HepG2 (cell line): Measurements from ENCODE around the gene MEX3A. TPM values are rescaled to one million over a fixed set of nuclear protein-coding genes. Genes with fewer than 3 reads are reported as not detected.

Experiments used
- CBX1 ChIP-seq: IDR thresholded peaks from one replicate; pipeline ENCODE4 v1.6.1; 2016; ENCODE audit warnings: antibody characterized with exemption, low read depth
- EEA1 ChIP-seq: sonication (generic); formaldehyde crosslinking; IDR thresholded peaks from 2 replicates; pipeline ENCODE4 v1.5.1; 2020; ENCODE audit warnings: mild to moderate bottlenecking, missing genetic modification reagents, borderline replicate concordance
- EP300 ChIP-seq, 3 experiments: sonication (generic) in 1 of 3; formaldehyde crosslinking in 1 of 3; IDR thresholded peaks; 2 replicates each; pipeline versions ENCODE4 v1.5.1 to v1.6.1; 2011 to 2020; ENCODE audit warnings: low read depth in 2 of 3, low read length in 2 of 3, borderline replicate concordance in 1 of 3, improper control_type of control experiment in 1 of 3, mild to moderate bottlenecking in 1 of 3, missing genetic modification reagents in 1 of 3, moderate library complexity in 1 of 3
- ETV5 ChIP-seq: IDR thresholded peaks from 2 replicates; pipeline ENCODE4 v1.6.1; 2018; ENCODE audit warnings: missing biosample characterization, missing genetic modification reagents, inconsistent platforms, borderline replicate concordance
- GATAD1 ChIP-seq: IDR thresholded peaks from 2 replicates; pipeline ENCODE4 v1.6.1; 2016; ENCODE audit warnings: missing genetic modification reagents, missing compliant biosample characterization
- PHF5A ChIP-seq: IDR thresholded peaks from one replicate; pipeline ENCODE4 v1.6.1; 2018; ENCODE audit warnings: low read depth, missing genetic modification reagents; ENCODE audit not compliant: unreplicated experiment
- POGZ ChIP-seq: sonication (generic); formaldehyde crosslinking; IDR thresholded peaks from 2 replicates; pipeline ENCODE4 v1.4.0; 2020; ENCODE audit warnings: mild to moderate bottlenecking, missing genetic modification reagents
- RAD51 ChIP-seq: fragments of 450-650 bp; IDR thresholded peaks from 2 replicates; pipeline ENCODE4 v1.6.1; 2016; ENCODE audit warnings: borderline replicate concordance
- RFX1 ChIP-seq: fragments of 450-650 bp; IDR thresholded peaks from 2 replicates; pipeline ENCODE4 v1.6.1; 2017
- RFX3 ChIP-seq: IDR thresholded peaks from 2 replicates; pipeline ENCODE4 v1.6.1; 2016; ENCODE audit warnings: missing biosample characterization, missing genetic modification reagents
- SAP130 ChIP-seq: IDR thresholded peaks from 2 replicates; pipeline ENCODE4 v1.6.1; 2016; ENCODE audit warnings: low read depth
- SUZ12 ChIP-seq: fragments of 150-350 bp; IDR thresholded peaks from 2 replicates; pipeline ENCODE4 v1.6.1; 2014; ENCODE audit warnings: low read depth, low read length
- TEAD3 ChIP-seq: optimal IDR thresholded peaks from 2 replicates; pipeline ENCODE3; 2016; ENCODE audit warnings: borderline replicate concordance
- ZNF564 ChIP-seq: sonication (generic); formaldehyde crosslinking; IDR thresholded peaks from 2 replicates; pipeline ENCODE4 v1.8.1; 2023; ENCODE audit warnings: mild to moderate bottlenecking, missing genetic modification reagents
- polyA plus RNA-seq, 8 experiments: library from polyadenylated mRNA; depleted of rRNA in 3 of 8; stranded (reverse) in 7 of 8; unstranded in 1 of 8; fragments of >200 nt; fragmentation: Illumina TruSeq in 4 of 8; extraction: Trizol in 4 of 8; gene quantifications; 2 replicates each; pipeline versions ENCODE4 v1.2.1 to v1.2.3, GENCODE V29; 2011 to 2016; ENCODE audit warnings: low read depth in 4 of 8, missing spikeins in 1 of 8, mixed read lengths in 1 of 8; ENCODE audit not compliant: insufficient read depth in 1 of 8
- total RNA-seq, 5 experiments: library from RNA; depleted of rRNA; stranded (reverse); fragments of >200 nt; fragmentation: Illumina TruSeq; extraction: Trizol; gene quantifications; 2 replicates each; pipeline ENCODE4 v1.2.3, GENCODE V29; 2016; ENCODE audit warnings: low read depth in 1 of 5
- TF ChIP-seq, protein P1 (sequence below): sonication (generic); formaldehyde crosslinking; IDR thresholded peaks from 2 replicates; pipeline ENCODE4 v1.4.0; 2020; ENCODE audit warnings: missing genetic modification reagents
- TF ChIP-seq, protein P2 (sequence below): IDR thresholded peaks from 2 replicates; pipeline ENCODE4 v1.6.1; 2016; ENCODE audit warnings: low read depth, control low read depth
- TF ChIP-seq, protein P3 (sequence below): sonication (generic); formaldehyde crosslinking; IDR thresholded peaks from 2 replicates; pipeline ENCODE4 v1.8.0; 2022; ENCODE audit warnings: low read depth, missing genetic modification reagents
- TF ChIP-seq, protein P4 (sequence below): sonication (generic); formaldehyde crosslinking; IDR thresholded peaks from 2 replicates; pipeline ENCODE4 v1.5.0; 2020; ENCODE audit warnings: mild to moderate bottlenecking, missing genetic modification reagents
- TF ChIP-seq, protein P5 (sequence below): sonication (generic); formaldehyde crosslinking; IDR thresholded peaks from 2 replicates; pipeline ENCODE4 v1.9.0; 2022; ENCODE audit warnings: low read depth, missing genetic modification reagents

Gene MEX3A
- total and polyA plus RNA-seq, 2 of the 13 experiments (the other 11 are each of a cell fraction or from before 2014, with no cell fraction given): 7.6 to 9.1 TPM

DNA sequence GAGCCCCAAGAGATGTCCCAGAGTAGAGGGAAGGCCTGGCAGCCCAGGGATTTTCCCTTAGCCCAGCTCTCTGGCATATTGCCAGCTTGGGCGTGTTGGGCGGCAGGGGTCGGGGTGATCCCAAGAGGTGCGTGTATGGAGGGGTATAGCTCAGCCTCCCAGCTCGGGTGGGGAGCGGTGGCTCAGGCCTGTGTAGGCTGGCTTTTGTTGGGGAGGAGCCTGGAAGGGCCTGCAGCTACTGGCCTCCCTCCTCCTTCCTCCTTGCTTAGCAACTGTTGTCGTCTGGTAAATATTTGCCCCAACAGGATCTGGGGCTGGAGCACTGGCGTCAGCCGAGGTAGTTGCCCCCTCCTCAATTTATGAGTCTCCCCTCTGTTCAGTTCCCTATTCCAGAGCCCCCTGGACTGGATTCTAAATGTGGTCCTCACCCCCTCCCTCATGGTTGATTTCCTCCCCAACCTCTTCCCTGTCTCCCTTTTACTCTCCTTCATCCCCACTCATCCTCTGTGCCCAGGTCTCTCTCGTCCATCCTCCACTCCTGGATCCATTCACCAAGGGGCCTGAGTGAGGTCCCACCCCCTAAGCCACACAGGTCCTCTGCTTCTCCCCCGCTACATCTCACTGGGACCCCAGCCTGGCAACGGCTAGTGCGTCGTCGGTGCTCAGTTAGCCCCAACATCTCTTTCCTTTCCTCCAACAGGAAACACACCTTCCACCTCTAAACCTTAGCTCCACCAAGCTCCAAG is 22.0 kb upstream of the MEX3A start (continued):
- no peak for TF ChIP-seq EP300 (IDR thresholded peaks at IDR 0.05; ENCODE audit: low read depth in 2 of 2, low read length in 2 of 2)
- TF ChIP-seq EP300 (CRISPR knock-in tag; IDR thresholded peaks at IDR 0.05; ENCODE audit: borderline replicate concordance): no peak
- peak; percentile 11 for TF ChIP-seq TEAD3 (CRISPR knock-in tag)
- no peak for TF ChIP-seq POGZ
- TF ChIP-seq, protein P1, sequence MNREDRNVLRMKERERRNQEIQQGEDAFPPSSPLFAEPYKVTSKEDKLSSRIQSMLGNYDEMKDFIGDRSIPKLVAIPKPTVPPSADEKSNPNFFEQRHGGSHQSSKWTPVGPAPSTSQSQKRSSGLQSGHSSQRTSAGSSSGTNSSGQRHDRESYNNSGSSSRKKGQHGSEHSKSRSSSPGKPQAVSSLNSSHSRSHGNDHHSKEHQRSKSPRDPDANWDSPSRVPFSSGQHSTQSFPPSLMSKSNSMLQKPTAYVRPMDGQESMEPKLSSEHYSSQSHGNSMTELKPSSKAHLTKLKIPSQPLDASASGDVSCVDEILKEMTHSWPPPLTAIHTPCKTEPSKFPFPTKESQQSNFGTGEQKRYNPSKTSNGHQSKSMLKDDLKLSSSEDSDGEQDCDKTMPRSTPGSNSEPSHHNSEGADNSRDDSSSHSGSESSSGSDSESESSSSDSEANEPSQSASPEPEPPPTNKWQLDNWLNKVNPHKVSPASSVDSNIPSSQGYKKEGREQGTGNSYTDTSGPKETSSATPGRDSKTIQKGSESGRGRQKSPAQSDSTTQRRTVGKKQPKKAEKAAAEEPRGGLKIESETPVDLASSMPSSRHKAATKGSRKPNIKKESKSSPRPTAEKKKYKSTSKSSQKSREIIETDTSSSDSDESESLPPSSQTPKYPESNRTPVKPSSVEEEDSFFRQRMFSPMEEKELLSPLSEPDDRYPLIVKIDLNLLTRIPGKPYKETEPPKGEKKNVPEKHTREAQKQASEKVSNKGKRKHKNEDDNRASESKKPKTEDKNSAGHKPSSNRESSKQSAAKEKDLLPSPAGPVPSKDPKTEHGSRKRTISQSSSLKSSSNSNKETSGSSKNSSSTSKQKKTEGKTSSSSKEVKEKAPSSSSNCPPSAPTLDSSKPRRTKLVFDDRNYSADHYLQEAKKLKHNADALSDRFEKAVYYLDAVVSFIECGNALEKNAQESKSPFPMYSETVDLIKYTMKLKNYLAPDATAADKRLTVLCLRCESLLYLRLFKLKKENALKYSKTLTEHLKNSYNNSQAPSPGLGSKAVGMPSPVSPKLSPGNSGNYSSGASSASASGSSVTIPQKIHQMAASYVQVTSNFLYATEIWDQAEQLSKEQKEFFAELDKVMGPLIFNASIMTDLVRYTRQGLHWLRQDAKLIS (CRISPR knock-in tag): no peak
- peak; percentile 59 for TF ChIP-seq RFX1
- TF ChIP-seq SUZ12: no peak
- TF ChIP-seq CBX1: no peak
- no peak for TF ChIP-seq PHF5A (CRISPR knock-in tag)
- peak; percentile 22; the same call in 1 of the 2 replicates for TF ChIP-seq RFX3 (CRISPR knock-in tag)
- no peak for TF ChIP-seq EEA1 (CRISPR knock-in tag)
- TF ChIP-seq, protein P2, sequence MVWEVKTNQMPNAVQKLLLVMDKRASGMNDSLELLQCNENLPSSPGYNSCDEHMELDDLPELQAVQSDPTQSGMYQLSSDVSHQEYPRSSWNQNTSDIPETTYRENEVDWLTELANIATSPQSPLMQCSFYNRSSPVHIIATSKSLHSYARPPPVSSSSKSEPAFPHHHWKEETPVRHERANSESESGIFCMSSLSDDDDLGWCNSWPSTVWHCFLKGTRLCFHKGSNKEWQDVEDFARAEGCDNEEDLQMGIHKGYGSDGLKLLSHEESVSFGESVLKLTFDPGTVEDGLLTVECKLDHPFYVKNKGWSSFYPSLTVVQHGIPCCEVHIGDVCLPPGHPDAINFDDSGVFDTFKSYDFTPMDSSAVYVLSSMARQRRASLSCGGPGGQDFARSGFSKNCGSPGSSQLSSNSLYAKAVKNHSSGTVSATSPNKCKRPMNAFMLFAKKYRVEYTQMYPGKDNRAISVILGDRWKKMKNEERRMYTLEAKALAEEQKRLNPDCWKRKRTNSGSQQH (CRISPR knock-in tag): no peak
- TF ChIP-seq RAD51: no peak
- TF ChIP-seq SAP130 (CRISPR knock-in tag): 0 out of 2 replicates have a peak, but pooled peaks have one; percentile 12
- TF ChIP-seq ETV5: peak; percentile 5; the same call in 1 of the 2 replicates
- TF ChIP-seq, protein P3, sequence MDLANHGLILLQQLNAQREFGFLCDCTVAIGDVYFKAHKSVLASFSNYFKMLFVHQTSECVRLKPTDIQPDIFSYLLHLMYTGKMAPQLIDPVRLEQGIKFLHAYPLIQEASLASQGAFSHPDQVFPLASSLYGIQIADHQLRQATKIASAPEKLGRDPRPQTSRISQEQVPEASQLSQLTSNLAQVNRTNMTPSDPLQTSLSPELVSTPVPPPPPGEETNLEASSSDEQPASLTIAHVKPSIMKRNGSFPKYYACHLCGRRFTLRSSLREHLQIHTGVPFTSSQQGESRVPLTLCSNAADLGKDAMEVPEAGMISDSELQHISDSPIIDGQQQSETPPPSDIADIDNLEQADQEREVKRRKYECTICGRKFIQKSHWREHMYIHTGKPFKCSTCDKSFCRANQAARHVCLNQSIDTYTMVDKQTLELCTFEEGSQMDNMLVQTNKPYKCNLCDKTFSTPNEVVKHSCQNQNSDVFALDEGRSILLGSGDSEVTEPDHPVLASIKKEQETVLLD (CRISPR knock-in tag): 0 out of 2 replicates have a peak, but pooled peaks have one; percentile 7
- no peak for TF ChIP-seq GATAD1 (CRISPR knock-in tag)
- TF ChIP-seq, protein P4, sequence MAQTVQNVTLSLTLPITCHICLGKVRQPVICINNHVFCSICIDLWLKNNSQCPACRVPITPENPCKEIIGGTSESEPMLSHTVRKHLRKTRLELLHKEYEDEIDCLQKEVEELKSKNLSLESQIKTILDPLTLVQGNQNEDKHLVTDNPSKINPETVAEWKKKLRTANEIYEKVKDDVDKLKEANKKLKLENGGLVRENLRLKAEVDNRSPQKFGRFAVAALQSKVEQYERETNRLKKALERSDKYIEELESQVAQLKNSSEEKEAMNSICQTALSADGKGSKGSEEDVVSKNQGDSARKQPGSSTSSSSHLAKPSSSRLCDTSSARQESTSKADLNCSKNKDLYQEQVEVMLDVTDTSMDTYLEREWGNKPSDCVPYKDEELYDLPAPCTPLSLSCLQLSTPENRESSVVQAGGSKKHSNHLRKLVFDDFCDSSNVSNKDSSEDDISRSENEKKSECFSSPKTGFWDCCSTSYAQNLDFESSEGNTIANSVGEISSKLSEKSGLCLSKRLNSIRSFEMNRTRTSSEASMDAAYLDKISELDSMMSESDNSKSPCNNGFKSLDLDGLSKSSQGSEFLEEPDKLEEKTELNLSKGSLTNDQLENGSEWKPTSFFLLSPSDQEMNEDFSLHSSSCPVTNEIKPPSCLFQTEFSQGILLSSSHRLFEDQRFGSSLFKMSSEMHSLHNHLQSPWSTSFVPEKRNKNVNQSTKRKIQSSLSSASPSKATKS (CRISPR knock-in tag): no peak
- TF ChIP-seq, protein P5, sequence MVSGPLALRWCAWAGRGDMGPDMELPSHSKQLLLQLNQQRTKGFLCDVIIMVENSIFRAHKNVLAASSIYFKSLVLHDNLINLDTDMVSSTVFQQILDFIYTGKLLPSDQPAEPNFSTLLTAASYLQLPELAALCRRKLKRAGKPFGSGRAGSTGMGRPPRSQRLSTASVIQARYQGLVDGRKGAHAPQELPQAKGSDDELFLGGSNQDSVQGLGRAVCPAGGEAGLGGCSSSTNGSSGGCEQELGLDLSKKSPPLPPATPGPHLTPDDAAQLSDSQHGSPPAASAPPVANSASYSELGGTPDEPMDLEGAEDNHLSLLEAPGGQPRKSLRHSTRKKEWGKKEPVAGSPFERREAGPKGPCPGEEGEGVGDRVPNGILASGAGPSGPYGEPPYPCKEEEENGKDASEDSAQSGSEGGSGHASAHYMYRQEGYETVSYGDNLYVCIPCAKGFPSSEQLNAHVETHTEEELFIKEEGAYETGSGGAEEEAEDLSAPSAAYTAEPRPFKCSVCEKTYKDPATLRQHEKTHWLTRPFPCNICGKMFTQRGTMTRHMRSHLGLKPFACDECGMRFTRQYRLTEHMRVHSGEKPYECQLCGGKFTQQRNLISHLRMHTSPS (CRISPR knock-in tag): peak; percentile 11; the same call in 1 of the 2 replicates
- 0 out of 2 replicates have a peak, but pooled peaks have one; percentile 21 for TF ChIP-seq ZNF564 (CRISPR knock-in tag)
